Upper lobe of left lung (tissue), 6 donors: ENCODE results near the gene CDHR1. TPM values are rescaled to one million over a fixed set of nuclear protein-coding genes. Genes with fewer than 3 reads are reported as not detected.
"Not testable (repeated sequence)": the region's sequence is repeated elsewhere in the genome, so short reads cannot be mapped to it uniquely, and the experiment has no call there.

Experiments
- ATAC-seq, 2 donors: fragments of 200-7000 bp; cut with Tn5 transposase; one replicate each; pipeline ENCODE4 v1.9.1; 2022; ENCODE audit warnings: mild to moderate bottlenecking in 2 of 2, moderate library complexity in 2 of 2; ENCODE audit not compliant: low FRiP score in 2 of 2
- DNase-seq, 2 donors: peaks; one replicate each; pipeline ENCODE4 v3.0.0-alpha.2; 2019 to 2020
- H3K27ac ChIP-seq, 4 donors: fragments of 200-600 bp; sonication (generic); one replicate each; pipeline ENCODE4 v1.5.1; 2016 to 2019
- H3K27me3 ChIP-seq, 4 donors: fragments of 200-600 bp; sonication (generic); one replicate each; pipeline ENCODE4 v1.5.1; 2017 to 2019
- H3K36me3 ChIP-seq, 4 donors: fragments of 200-600 bp; sonication (generic); one replicate each; pipeline ENCODE4 v1.5.1; 2016 to 2019
- H3K4me1 ChIP-seq, 4 donors: fragments of 200-600 bp; sonication (generic); one replicate each; pipeline ENCODE4 v1.5.1; 2018 to 2019
- H3K4me3 ChIP-seq, 4 donors: fragments of 200-600 bp; sonication (generic); one replicate each; pipeline ENCODE4 v1.5.1; 2017 to 2019; ENCODE audit warnings: mild to moderate bottlenecking in 2 of 4, moderate library complexity in 1 of 4
- H3K9me3 ChIP-seq, 4 donors: fragments of 200-600 bp; sonication (generic); one replicate each; pipeline ENCODE4 v1.5.1; 2018 to 2019
- EP300 ChIP-seq, 4 donors: sonication (generic); formaldehyde crosslinking; IDR thresholded peaks; one replicate each; pipeline ENCODE4 v1.5.1; 2017; ENCODE audit warnings: antibody characterized with exemption in 4 of 4, control low read depth in 2 of 4
- POLR2A ChIP-seq, 4 donors: fragments of 450-650 bp; IDR thresholded peaks; one replicate each; pipeline ENCODE4 v1.5.1; 2016 to 2017; ENCODE audit warnings: antibody characterized with exemption in 4 of 4, mild to moderate bottlenecking in 2 of 4
- POLR2AphosphoS5 ChIP-seq, 2 donors: sonication (generic); formaldehyde crosslinking; IDR thresholded peaks; one replicate each; pipeline ENCODE4 v1.5.1; 2017; ENCODE audit warnings: antibody characterized with exemption in 2 of 2
- WGBS, 2 donors: methylation state at CpG; one replicate each; pipeline ENCODE4 v1.1.5; 2017 to 2018; 5-methylcytosine and 5-hydroxymethylcytosine counted together
- total RNA-seq, 6 donors: library from RNA; depleted of rRNA in 4 of 6; stranded (reverse); fragments of >200 nt in 4 of 6; gene quantifications; one replicate each; pipeline versions ENCODE4 v1.1.0 to v1.2.1, GENCODE V29; 2016 to 2021
- TF ChIP-seq, protein P1 (sequence below), 6 experiments: fragments of 450-650 bp in 4 of 6; fragments of 200-600 bp in 2 of 6; sonication (generic) in 2 of 6; IDR thresholded peaks; one replicate each; pipeline ENCODE4 v1.5.1; 2016 to 2019; ENCODE audit warnings: antibody characterized with exemption in 6 of 6
- donor health status: DM: no; HTN: no; CAD: no; lungs with moderate emphysema.
- donor health status: DM: no; HTN: yes; CAD: no; lungs with severe emphysema.

CDHR1 gene
- under 1 TPM in 4 of 6 donors, not detected in 2; 0.30 to 0.46 (median 0.33) TPM for total RNA-seq

DNA sequence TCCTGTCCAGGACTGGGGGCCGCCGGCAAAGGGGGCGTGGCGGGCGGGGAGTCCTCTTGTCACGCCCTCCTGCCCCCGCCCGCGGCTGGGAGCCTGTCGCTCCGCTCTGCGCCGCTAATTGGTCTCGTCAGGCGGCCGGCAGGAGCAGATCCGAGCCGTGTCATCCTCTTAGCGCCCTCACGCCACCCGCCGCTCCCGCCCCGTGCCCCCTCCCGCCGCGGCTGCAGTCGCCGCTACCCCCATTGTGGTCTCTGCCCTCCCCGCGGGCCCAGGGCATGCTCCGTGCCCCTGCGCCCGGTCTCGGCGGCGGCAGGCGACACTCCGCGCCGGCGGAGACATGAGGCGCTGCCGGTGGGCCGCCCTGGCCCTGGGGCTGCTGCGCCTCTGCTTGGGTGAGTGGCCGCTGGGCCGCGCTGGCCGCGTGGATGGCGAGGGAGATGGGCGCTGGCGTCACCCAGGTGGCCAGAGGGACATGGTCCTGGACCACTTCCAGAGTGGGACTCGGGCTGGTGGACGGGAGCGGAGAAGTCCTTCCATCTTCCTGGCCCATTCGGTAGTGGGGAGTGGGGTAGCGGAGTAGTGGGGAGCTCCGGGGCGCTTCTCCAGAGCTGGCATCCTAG is at the start of gene CDHR1:
Gene CDHR1 (plus strand): TSS at position 114 of the 620 bp plus-strand sequence. CDS start 224 bp downstream, at position 338.
- no CpG with 5 or more reads among the region's 61 CpGs for WGBS, 2 donors
- peak; percentile 41 to 89 for DNase-seq

DNA sequence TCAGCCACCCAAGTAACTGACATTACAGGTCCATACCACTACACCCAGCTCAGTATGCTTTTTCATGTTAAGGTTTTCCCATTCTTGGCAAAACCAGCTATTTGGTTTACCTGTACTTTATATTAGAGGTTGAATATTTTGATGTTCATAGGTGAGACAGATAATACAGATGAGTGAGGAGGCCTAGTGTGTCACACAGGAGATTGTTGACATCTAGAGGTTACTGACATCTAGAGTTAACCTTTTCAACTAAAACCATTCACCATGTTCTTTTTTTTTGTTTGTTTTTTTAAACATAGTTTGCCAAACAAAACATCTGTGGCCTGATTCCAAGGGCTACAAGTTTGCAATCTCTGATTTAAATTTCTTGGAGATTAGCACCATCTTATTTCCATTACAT is 47.0 kb upstream of the CDHR1 start:
- Histone ChIP-seq H3K4me1 (no peaks in the 10 kb centered on the region), H3K27ac (no peak overlapping the region), H3K27me3 (no peaks in the 10 kb centered on the region), H3K36me3 (peaks cover 73 to 98% (median 81%) of the 10 kb centered on the region in 4 donors), H3K4me3 (no peak overlapping the region), H3K9me3 (no peaks in the 10 kb centered on the region)
- no peak for ATAC-seq
- DNase-seq = no peak
- TF ChIP-seq POLR2AphosphoS5 (IDR thresholded peaks at IDR 0.05) (no peak), POLR2A (IDR thresholded peaks at IDR 0.05) (no peak)
- TF ChIP-seq, protein P1, sequence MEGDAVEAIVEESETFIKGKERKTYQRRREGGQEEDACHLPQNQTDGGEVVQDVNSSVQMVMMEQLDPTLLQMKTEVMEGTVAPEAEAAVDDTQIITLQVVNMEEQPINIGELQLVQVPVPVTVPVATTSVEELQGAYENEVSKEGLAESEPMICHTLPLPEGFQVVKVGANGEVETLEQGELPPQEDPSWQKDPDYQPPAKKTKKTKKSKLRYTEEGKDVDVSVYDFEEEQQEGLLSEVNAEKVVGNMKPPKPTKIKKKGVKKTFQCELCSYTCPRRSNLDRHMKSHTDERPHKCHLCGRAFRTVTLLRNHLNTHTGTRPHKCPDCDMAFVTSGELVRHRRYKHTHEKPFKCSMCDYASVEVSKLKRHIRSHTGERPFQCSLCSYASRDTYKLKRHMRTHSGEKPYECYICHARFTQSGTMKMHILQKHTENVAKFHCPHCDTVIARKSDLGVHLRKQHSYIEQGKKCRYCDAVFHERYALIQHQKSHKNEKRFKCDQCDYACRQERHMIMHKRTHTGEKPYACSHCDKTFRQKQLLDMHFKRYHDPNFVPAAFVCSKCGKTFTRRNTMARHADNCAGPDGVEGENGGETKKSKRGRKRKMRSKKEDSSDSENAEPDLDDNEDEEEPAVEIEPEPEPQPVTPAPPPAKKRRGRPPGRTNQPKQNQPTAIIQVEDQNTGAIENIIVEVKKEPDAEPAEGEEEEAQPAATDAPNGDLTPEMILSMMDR (IDR thresholded peaks at IDR 0.05) = no peak

More for the DNA sequence above, at the start of gene CDHR1:
- Histone ChIP-seq H3K4me3 (peak within 1 kb of the TSS in 3 of 4 donors; percentile 35 to 53 (median 43)), H3K27me3 (peaks cover 0 to 23% (median 9%) of the 10 kb centered on the region in 4 donors), H3K27ac (no peak within 1 kb of the TSS), H3K9me3 (no peaks in the 10 kb centered on the region), H3K4me1 (peaks cover 5 to 15% (median 12%) of the 10 kb centered on the region in 4 donors), H3K36me3 (no peaks in the 10 kb centered on the region)
- TF ChIP-seq POLR2A (IDR thresholded peaks at IDR 0.05) (no peak), EP300 (IDR thresholded peaks at IDR 0.05) (no peak), POLR2AphosphoS5 (IDR thresholded peaks at IDR 0.05) (no peak)
- TF ChIP-seq, protein P1 (IDR thresholded peaks at IDR 0.05) = no peak
- ATAC-seq = peak in 1 of 2 donors; percentile 39

GRCh38 chr10:84148006-84148597 is 46.2 kb upstream of the CDHR1 start:
- DNase-seq, H3K4me3 ChIP-seq, H3K9me3 ChIP-seq, H3K4me1 ChIP-seq, H3K27me3 ChIP-seq, H3K27ac ChIP-seq: not testable (repeated sequence)
- TF ChIP-seq, protein P1 (IDR thresholded peaks at IDR 0.05) = peak in 4 of 6 experiments; percentile 40 to 65 (median 51)
- peak in 1 of 2 donors; percentile 65 for ATAC-seq
- H3K36me3 ChIP-seq = peaks cover 70 to 98% (median 82%) of the 10 kb centered on the region in 4 donors
- 80 to 86% methylated on average over 9 of the region's 9 CpGs for WGBS, 2 donors

GRCh38 chr10:84149854-84150253 is 44.5 kb upstream of the CDHR1 start:
- DNase-seq = no peak
- Histone ChIP-seq H3K4me1 (no peaks in the 10 kb centered on the region), H3K9me3 (no peaks in the 10 kb centered on the region), H3K27ac (no peak overlapping the region), H3K36me3 (peaks cover 60 to 98% (median 81%) of the 10 kb centered on the region in 4 donors), H3K27me3 (no peaks in the 10 kb centered on the region), H3K4me3 (no peak overlapping the region)
- 93 to 97% methylated on average over 2 of the region's 2 CpGs for WGBS, 2 donors
- TF ChIP-seq EP300 (IDR thresholded peaks at IDR 0.05) (no peak), POLR2AphosphoS5 (IDR thresholded peaks at IDR 0.05) (no peak), POLR2A (IDR thresholded peaks at IDR 0.05) (no peak)
- TF ChIP-seq, protein P1 (IDR thresholded peaks at IDR 0.05) = no peak
- no peak for ATAC-seq

DNA sequence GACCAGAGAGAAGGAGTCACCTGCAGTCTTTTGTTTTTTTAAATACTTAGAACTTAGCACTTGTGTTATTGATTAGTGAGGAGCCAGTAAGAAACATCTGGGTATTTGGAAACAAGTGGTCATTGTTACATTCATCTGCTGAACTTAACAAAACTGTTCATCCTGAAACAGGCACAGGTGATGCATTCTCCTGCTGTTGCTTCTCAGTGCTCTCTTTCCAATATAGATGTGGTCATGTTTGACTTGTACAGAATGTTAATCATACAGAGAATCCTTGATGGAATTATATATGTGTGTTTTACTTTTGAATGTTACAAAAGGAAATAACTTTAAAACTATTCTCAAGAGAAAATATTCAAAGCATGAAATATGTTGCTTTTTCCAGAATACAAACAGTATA is 41.6 kb upstream of the CDHR1 start:
- H3K4me3 ChIP-seq = no peak overlapping the region
- no peaks in the 10 kb centered on the region for H3K27me3 ChIP-seq
- ATAC-seq = no peak
- no peak for DNase-seq
- no peaks in the 10 kb centered on the region for H3K9me3 ChIP-seq
- TF ChIP-seq, protein P1 (IDR thresholded peaks at IDR 0.05) = no peak
- TF ChIP-seq EP300 (IDR thresholded peaks at IDR 0.05) (no peak), POLR2AphosphoS5 (IDR thresholded peaks at IDR 0.05) (no peak), POLR2A (IDR thresholded peaks at IDR 0.05) (no peak)
- peaks cover 42 to 77% (median 65%) of the 10 kb centered on the region in 4 donors for H3K36me3 ChIP-seq
- no peaks in the 10 kb centered on the region for H3K4me1 ChIP-seq
- no peak overlapping the region for H3K27ac ChIP-seq
